Activated CD4-positive, alpha-beta T cell treated with anti-CD3 and anti-CD28 coated beads, Interleukin-2, amount 50 U/mL, for 24 hours (primary cell): ENCODE measurements around the gene ZMYND19.
A peak's percentile ranks its signal among the peaks of the same experiment; 100 is the strongest.
"Not testable (repeated sequence)": the region's sequence is repeated elsewhere in the genome, so short reads cannot be mapped to it uniquely, and the experiment has no call there.

Experiments
- DNase-seq, 2 donors: peaks; one replicate each; pipeline ENCODE4 v3.0.0-alpha.2; 2020; ENCODE audit warnings: low read depth in 1 of 2, low spot score in 1 of 2

Gene ZMYND19

GRCh38 chr9:137614631-137615386 lies 24.5 kb upstream of the ZMYND19 start:
- DNase-seq: no peak

- no peak for DNase-seq
Observed at GRCh38 chr9:137613738-137614523, 23.6 kb upstream of the ZMYND19 start.

GRCh38 chr9:137613259-137613658 lies 22.9 kb upstream of the ZMYND19 start:
- no peak for DNase-seq

GRCh38 chr9:137612741-137613142 lies 22.4 kb upstream of the ZMYND19 start:
- no peak for DNase-seq

- DNase-seq: no peak
Observed at GRCh38 chr9:137611623-137612609, 21.6 kb upstream of the ZMYND19 start.

- DNase-seq: no peak
Observed at GRCh38 chr9:137610944-137611343, 20.6 kb upstream of the ZMYND19 start.

GRCh38 chr9:137607141-137607857 lies 17.0 kb upstream of the ZMYND19 start:
- no peak for DNase-seq

- no peak for DNase-seq
Observed at GRCh38 chr9:137606734-137607138, 16.4 kb upstream of the ZMYND19 start.

- no peak for DNase-seq
Observed at GRCh38 chr9:137606005-137606621, 15.8 kb upstream of the ZMYND19 start.

GRCh38 chr9:137605121-137606004 lies 15.1 kb upstream of the ZMYND19 start, which contains the start of gene ARRDC1:
Gene ARRDC1 (plus strand): TSS chr9:137605686. CDS start chr9:137605718, 32 bp downstream.
- peak; percentile 86 to 87 for DNase-seq

GRCh38 chr9:137604345-137605086 lies 14.2 kb upstream of the ZMYND19 start:
- no peak for DNase-seq

GRCh38 chr9:137603879-137604278 lies 13.6 kb upstream of the ZMYND19 start:
- no peak for DNase-seq

GRCh38 chr9:137602661-137603060 lies 12.3 kb upstream of the ZMYND19 start:
- DNase-seq: no peak

- no peak for DNase-seq
Observed at GRCh38 chr9:137598943-137599342, 8.6 kb upstream of the ZMYND19 start.

- DNase-seq: not testable (repeated sequence)
Observed at GRCh38 chr9:137596577-137596976, 6.3 kb upstream of the ZMYND19 start.

- no peak for DNase-seq
Observed at GRCh38 chr9:137593176-137593575, 2.9 kb upstream of the ZMYND19 start.

GRCh38 chr9:137592767-137593166 lies 2.5 kb upstream of the ZMYND19 start:
- no peak for DNase-seq

GRCh38 chr9:137590123-137590468 lies 216 bp downstream of the ZMYND19 start:
- DNase-seq: no peak
